IPS-20b (cell line): ENCODE measurements around the gene FGD4.
"Not testable (repeated sequence)": the region's sequence is repeated elsewhere in the genome, so short reads cannot be mapped to it uniquely, and the experiment has no call there.

ENCODE experiments used
- H3K27ac ChIP-seq: one replicate; pipeline ENCODE4 v1.5.1; 2013; ENCODE audit warnings: low read length
- H3K27me3 ChIP-seq: 2 replicates; pipeline ENCODE4 v1.6.1; 2013; ENCODE audit warnings: mild to moderate bottlenecking, low read length, inconsistent platforms; ENCODE audit not compliant: insufficient read depth
- H3K36me3 ChIP-seq: 2 replicates; pipeline ENCODE4 v1.6.1; 2013; ENCODE audit warnings: low read depth, mild to moderate bottlenecking, inconsistent platforms, low read length, moderate library complexity; ENCODE audit not compliant: insufficient read depth
- H3K4me1 ChIP-seq: 2 replicates; pipeline ENCODE4 v1.6.1; 2013; ENCODE audit warnings: mild to moderate bottlenecking, control low read depth, inconsistent platforms, low read length, moderate library complexity; ENCODE audit not compliant: insufficient read depth
- H3K4me3 ChIP-seq: 2 replicates; pipeline ENCODE4 v1.5.1; 2013; ENCODE audit warnings: mild to moderate bottlenecking, low read length, inconsistent platforms
- H3K9ac ChIP-seq: 2 replicates; pipeline ENCODE4 v1.6.1; 2013; ENCODE audit warnings: low read depth, mild to moderate bottlenecking, inconsistent platforms, low read length, moderate library complexity
- H3K9me3 ChIP-seq: 2 replicates; pipeline ENCODE4 v1.6.1; 2013; ENCODE audit warnings: mild to moderate bottlenecking, low read depth, low read length, inconsistent platforms; ENCODE audit not compliant: insufficient read depth

FGD4 gene

GRCh38 chr12:32497864-32498263 lies 98.5 kb downstream of the FGD4 start:
- H3K27me3 ChIP-seq = no peaks in the 10 kb centered on the region
- H3K4me3 ChIP-seq = no peak overlapping the region
- no peak overlapping the region for H3K27ac ChIP-seq
- H3K36me3 ChIP-seq = no peaks in the 10 kb centered on the region
- no peaks in the 10 kb centered on the region for H3K9me3 ChIP-seq
- H3K4me1 ChIP-seq = peaks cover 15% of the 10 kb centered on the region
- H3K9ac ChIP-seq = no peak overlapping the region

- no peaks in the 10 kb centered on the region for H3K27me3 ChIP-seq
- peaks cover 26% of the 10 kb centered on the region for H3K4me1 ChIP-seq
- no peak overlapping the region for H3K27ac ChIP-seq
- no peaks in the 10 kb centered on the region for H3K36me3 ChIP-seq
- no peaks in the 10 kb centered on the region for H3K9me3 ChIP-seq
- no peak overlapping the region for H3K4me3 ChIP-seq
- H3K9ac ChIP-seq = no peak overlapping the region
Measured at GRCh38 chr12:32499048-32499447, 99.7 kb downstream of the FGD4 start.

GRCh38 chr12:32501835-32502333 lies 102.5 kb downstream of the FGD4 start:
- H3K9me3 ChIP-seq = no peaks in the 10 kb centered on the region
- H3K27ac ChIP-seq = peak overlapping the region; percentile 27
- H3K36me3 ChIP-seq = no peaks in the 10 kb centered on the region
- H3K9ac ChIP-seq = peak overlapping the region; percentile 76; the same call in 1 of the 2 replicates
- H3K4me1 ChIP-seq = peaks cover 48% of the 10 kb centered on the region
- H3K27me3 ChIP-seq = no peaks in the 10 kb centered on the region
- H3K4me3 ChIP-seq = peak overlapping the region; percentile 72

- H3K36me3 ChIP-seq = no peaks in the 10 kb centered on the region
- H3K27me3 ChIP-seq = no peaks in the 10 kb centered on the region
- no peaks in the 10 kb centered on the region for H3K9me3 ChIP-seq
- peak overlapping the region; percentile 76; the same call in 1 of the 2 replicates for H3K9ac ChIP-seq
- peak overlapping the region; percentile 72 for H3K4me3 ChIP-seq
- peaks cover 54% of the 10 kb centered on the region for H3K4me1 ChIP-seq
- H3K27ac ChIP-seq = peak overlapping the region; percentile 27
Measured at GRCh38 chr12:32502693-32503502, 103.5 kb downstream of the FGD4 start.

GRCh38 chr12:32503730-32504129 lies 104.4 kb downstream of the FGD4 start:
- H3K36me3 ChIP-seq = no peaks in the 10 kb centered on the region
- H3K9ac ChIP-seq = no peak overlapping the region
- H3K4me1 ChIP-seq = peaks cover 58% of the 10 kb centered on the region
- peak overlapping the region; percentile 72; the same call in 1 of the 2 replicates for H3K4me3 ChIP-seq
- H3K27me3 ChIP-seq = no peaks in the 10 kb centered on the region
- no peaks in the 10 kb centered on the region for H3K9me3 ChIP-seq
- H3K27ac ChIP-seq = no peak overlapping the region

GRCh38 chr12:32504591-32504990 lies 105.2 kb downstream of the FGD4 start:
- H3K9me3 ChIP-seq = no peaks in the 10 kb centered on the region
- H3K27ac ChIP-seq = no peak overlapping the region
- no peak overlapping the region; the same call in 1 of the 2 replicates for H3K4me3 ChIP-seq

GRCh38 chr12:32505067-32505945 lies 105.9 kb downstream of the FGD4 start:
- Histone ChIP-seq H3K4me1 (peaks cover 58% of the 10 kb centered on the region), H3K27me3 (no peaks in the 10 kb centered on the region), H3K27ac (no peak overlapping the region), H3K9me3 (no peaks in the 10 kb centered on the region), H3K36me3 (no peaks in the 10 kb centered on the region), H3K9ac (no peak overlapping the region), H3K4me3 (no peak overlapping the region)

More at GRCh38 chr12:32504591-32504990, 105.2 kb downstream of the FGD4 start:
- peaks cover 58% of the 10 kb centered on the region for H3K4me1 ChIP-seq
- no peak overlapping the region for H3K9ac ChIP-seq
- H3K36me3 ChIP-seq = no peaks in the 10 kb centered on the region
- H3K27me3 ChIP-seq = no peaks in the 10 kb centered on the region

- not testable (repeated sequence) for H3K4me3 ChIP-seq, H3K27me3 ChIP-seq, H3K9ac ChIP-seq, H3K27ac ChIP-seq, H3K36me3 ChIP-seq, H3K9me3 ChIP-seq
- peaks cover 48% of the 10 kb centered on the region for H3K4me1 ChIP-seq
Measured at GRCh38 chr12:32507096-32507941, 108.0 kb downstream of the FGD4 start.

GRCh38 chr12:32507942-32508320 lies 108.6 kb downstream of the FGD4 start:
- Histone ChIP-seq H3K9ac (no peak overlapping the region), H3K9me3 (no peaks in the 10 kb centered on the region), H3K4me1 (peaks cover 42% of the 10 kb centered on the region), H3K4me3 (no peak overlapping the region), H3K27me3 (no peaks in the 10 kb centered on the region), H3K36me3 (no peaks in the 10 kb centered on the region), H3K27ac (no peak overlapping the region)

GRCh38 chr12:32508626-32509025 lies 109.3 kb downstream of the FGD4 start:
- Histone ChIP-seq H3K9me3 (no peaks in the 10 kb centered on the region), H3K4me3 (no peak overlapping the region), H3K27me3 (no peaks in the 10 kb centered on the region), H3K27ac (no peak overlapping the region), H3K36me3 (no peaks in the 10 kb centered on the region), H3K4me1 (peaks cover 35% of the 10 kb centered on the region), H3K9ac (no peak overlapping the region)
